Measurements from ENCODE around the gene CDH22.

Gene CDH22

DNA sequence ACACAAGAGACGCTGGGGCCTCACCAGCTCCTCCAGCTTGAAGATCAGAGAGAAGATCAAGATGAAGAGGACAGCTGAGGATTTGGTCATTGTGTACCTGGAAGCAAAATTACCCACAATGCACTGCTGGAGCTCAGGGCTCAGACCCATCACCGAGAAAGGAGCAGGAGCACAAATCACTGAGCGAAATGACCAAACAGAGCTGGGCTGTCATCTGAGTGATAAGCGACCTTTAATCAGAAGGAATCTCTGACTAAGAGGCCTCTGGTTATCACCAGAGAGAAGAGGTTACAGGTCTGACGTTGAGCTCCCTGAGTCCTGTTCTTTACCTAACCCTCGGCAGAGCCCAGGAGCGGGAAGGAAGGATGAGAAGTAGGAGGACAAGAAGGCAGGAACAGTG lies 47.5 kb upstream of the CDH22 start:
- peaks cover 7% of the 10 kb centered on the region for H3K79me2 ChIP-seq (ENCODE audit: low read length)
- no peaks in the 10 kb centered on the region for H3K9me3 ChIP-seq (ENCODE audit: insufficient read depth, low read length)
- no peak overlapping the region for H3K4me2 ChIP-seq (ENCODE audit: low read length)
- H3K27ac ChIP-seq (ENCODE audit: low read length): no peak overlapping the region
- no peak overlapping the region for H3K9ac ChIP-seq (ENCODE audit: low read length)
- H3K4me3 ChIP-seq (ENCODE audit: low read length): no peak overlapping the region
- no peak overlapping the region for H2AFZ ChIP-seq (ENCODE audit: low read depth, low read length)
- H3K36me3 ChIP-seq (replicated peaks; ENCODE audit: low read depth, low read length): peaks cover 24% of the 10 kb centered on the region
- no peaks in the 10 kb centered on the region for H3K27me3 ChIP-seq (ENCODE audit: low read depth, low read length)
- H4K20me1 ChIP-seq (ENCODE audit: insufficient read depth, low read length): peaks cover 41% of the 10 kb centered on the region
- H3K4me1 ChIP-seq (ENCODE audit: low read length): peaks cover 22% of the 10 kb centered on the region
- TF ChIP-seq EZH2phosphoT487 (IDR thresholded peaks at IDR 0.05; ENCODE audit: low read depth): no peak
- TF ChIP-seq, protein P1, sequence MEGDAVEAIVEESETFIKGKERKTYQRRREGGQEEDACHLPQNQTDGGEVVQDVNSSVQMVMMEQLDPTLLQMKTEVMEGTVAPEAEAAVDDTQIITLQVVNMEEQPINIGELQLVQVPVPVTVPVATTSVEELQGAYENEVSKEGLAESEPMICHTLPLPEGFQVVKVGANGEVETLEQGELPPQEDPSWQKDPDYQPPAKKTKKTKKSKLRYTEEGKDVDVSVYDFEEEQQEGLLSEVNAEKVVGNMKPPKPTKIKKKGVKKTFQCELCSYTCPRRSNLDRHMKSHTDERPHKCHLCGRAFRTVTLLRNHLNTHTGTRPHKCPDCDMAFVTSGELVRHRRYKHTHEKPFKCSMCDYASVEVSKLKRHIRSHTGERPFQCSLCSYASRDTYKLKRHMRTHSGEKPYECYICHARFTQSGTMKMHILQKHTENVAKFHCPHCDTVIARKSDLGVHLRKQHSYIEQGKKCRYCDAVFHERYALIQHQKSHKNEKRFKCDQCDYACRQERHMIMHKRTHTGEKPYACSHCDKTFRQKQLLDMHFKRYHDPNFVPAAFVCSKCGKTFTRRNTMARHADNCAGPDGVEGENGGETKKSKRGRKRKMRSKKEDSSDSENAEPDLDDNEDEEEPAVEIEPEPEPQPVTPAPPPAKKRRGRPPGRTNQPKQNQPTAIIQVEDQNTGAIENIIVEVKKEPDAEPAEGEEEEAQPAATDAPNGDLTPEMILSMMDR (IDR thresholded peaks at IDR 0.05; ENCODE audit: low read depth, low read length): no peak

DNA sequence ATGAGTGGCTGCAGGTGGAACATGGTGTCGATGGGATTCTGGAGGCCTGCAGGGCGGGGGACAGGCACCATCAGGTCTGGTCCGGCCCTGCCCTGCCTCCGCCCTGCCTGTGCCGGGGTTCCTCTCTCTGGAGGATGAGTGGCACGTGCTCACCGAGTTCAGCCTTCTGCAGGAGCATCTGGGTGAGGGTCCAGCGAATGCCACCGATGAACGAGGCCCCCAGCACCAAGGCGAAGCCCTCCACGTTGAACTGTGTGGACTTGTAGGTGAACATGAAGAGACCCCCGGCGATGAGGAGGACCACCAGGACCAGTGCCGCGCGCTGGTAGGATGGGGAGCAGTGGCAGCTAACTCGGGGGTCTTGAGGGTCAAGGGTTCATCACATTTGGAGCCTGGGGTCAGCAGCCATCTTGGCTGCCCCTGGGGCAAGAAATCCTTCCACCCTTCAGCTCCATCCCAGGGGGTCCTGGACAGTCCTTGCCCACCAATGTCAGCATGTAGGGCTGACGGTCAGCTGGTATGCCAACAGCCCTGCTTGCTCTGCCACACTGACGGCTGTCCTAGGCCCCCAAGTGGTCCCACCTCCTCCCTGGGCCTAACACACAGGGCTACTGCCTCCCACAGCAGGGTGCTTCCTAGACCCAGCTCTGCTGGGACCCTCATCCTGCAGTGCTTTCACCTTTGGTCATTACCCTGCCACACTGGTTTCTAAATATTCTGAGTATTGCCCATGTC lies 46.8 kb upstream of the CDH22 start:
- H3K9me3 ChIP-seq (ENCODE audit: insufficient read depth, low read length): no peaks in the 10 kb centered on the region
- no peak overlapping the region for H3K4me3 ChIP-seq (ENCODE audit: low read length)
- peaks cover 26% of the 10 kb centered on the region for H3K4me1 ChIP-seq (ENCODE audit: low read length)
- no peak overlapping the region for H2AFZ ChIP-seq (ENCODE audit: low read depth, low read length)
- H3K27me3 ChIP-seq (ENCODE audit: low read depth, low read length): no peaks in the 10 kb centered on the region
- no peak overlapping the region for H3K4me2 ChIP-seq (ENCODE audit: low read length)
- H3K36me3 ChIP-seq (replicated peaks; ENCODE audit: low read depth, low read length): peaks cover 23% of the 10 kb centered on the region
- peaks cover 6% of the 10 kb centered on the region for H3K79me2 ChIP-seq (ENCODE audit: low read length)
- H4K20me1 ChIP-seq (ENCODE audit: insufficient read depth, low read length): peaks cover 39% of the 10 kb centered on the region
- TF ChIP-seq, protein P1 (IDR thresholded peaks at IDR 0.05; ENCODE audit: low read depth, low read length): no peak
- no peak for TF ChIP-seq EZH2phosphoT487 (IDR thresholded peaks at IDR 0.05; ENCODE audit: low read depth)
- H3K27ac ChIP-seq (ENCODE audit: low read length): no peak overlapping the region
- no peak overlapping the region for H3K9ac ChIP-seq (ENCODE audit: low read length)

DNA sequence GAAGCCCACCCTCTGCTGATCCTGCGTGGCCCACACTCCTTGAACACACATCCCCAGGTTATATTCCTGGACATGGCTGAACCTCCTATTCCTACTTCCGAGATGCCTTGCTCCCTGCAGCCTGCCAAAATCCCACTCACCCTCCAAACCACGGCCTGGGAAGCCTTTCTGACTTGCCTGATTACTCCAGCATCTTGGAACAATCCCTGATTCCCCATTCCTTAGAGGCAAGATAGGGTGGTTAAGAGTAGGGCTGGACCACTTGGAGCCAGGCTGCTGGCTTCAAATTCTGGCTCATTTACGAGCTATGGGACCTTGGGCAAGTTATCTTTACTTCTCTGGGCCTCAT lies 45.9 kb upstream of the CDH22 start:
- Histone ChIP-seq H3K9ac (ENCODE audit: low read length) (no peak overlapping the region), H3K27me3 (ENCODE audit: low read depth, low read length) (no peaks in the 10 kb centered on the region), H4K20me1 (ENCODE audit: insufficient read depth, low read length) (peaks cover 30% of the 10 kb centered on the region), H3K4me3 (ENCODE audit: low read length) (no peak overlapping the region), H3K9me3 (ENCODE audit: insufficient read depth, low read length) (no peaks in the 10 kb centered on the region), H2AFZ (ENCODE audit: low read depth, low read length) (no peak overlapping the region), H3K4me1 (ENCODE audit: low read length) (peaks cover 26% of the 10 kb centered on the region), H3K27ac (ENCODE audit: low read length) (no peak overlapping the region), H3K4me2 (ENCODE audit: low read length) (no peak overlapping the region), H3K36me3 (replicated peaks; ENCODE audit: low read depth, low read length) (peaks cover 22% of the 10 kb centered on the region), H3K79me2 (ENCODE audit: low read length) (no peaks in the 10 kb centered on the region)
- TF ChIP-seq EZH2phosphoT487 (IDR thresholded peaks at IDR 0.05; ENCODE audit: low read depth): no peak
- TF ChIP-seq, protein P1 (IDR thresholded peaks at IDR 0.05; ENCODE audit: low read depth, low read length): no peak

GRCh38 chr20:46353500-46354206 lies 45.4 kb upstream of the CDH22 start:
- no peak overlapping the region for H3K9ac ChIP-seq (ENCODE audit: low read length)
- H3K27ac ChIP-seq (ENCODE audit: low read length): no peak overlapping the region
- no peaks in the 10 kb centered on the region for H3K79me2 ChIP-seq (ENCODE audit: low read length)
- no peak overlapping the region for H2AFZ ChIP-seq (ENCODE audit: low read depth, low read length)
- peaks cover 23% of the 10 kb centered on the region for H3K4me1 ChIP-seq (ENCODE audit: low read length)
- H3K27me3 ChIP-seq (ENCODE audit: low read depth, low read length): no peaks in the 10 kb centered on the region
- H3K9me3 ChIP-seq (ENCODE audit: insufficient read depth, low read length): no peaks in the 10 kb centered on the region
- TF ChIP-seq, protein P1 (IDR thresholded peaks at IDR 0.05; ENCODE audit: low read depth, low read length): no peak
- no peak for TF ChIP-seq EZH2phosphoT487 (IDR thresholded peaks at IDR 0.05; ENCODE audit: low read depth)
- peaks cover 22% of the 10 kb centered on the region for H3K36me3 ChIP-seq (replicated peaks; ENCODE audit: low read depth, low read length)
- H3K4me2 ChIP-seq (ENCODE audit: low read length): no peak overlapping the region
- H4K20me1 ChIP-seq (ENCODE audit: insufficient read depth, low read length): peaks cover 26% of the 10 kb centered on the region
- no peak overlapping the region for H3K4me3 ChIP-seq (ENCODE audit: low read length)
